Fibroblast of skin of left quadriceps (primary cell): Measurements from ENCODE around the gene DHRS4L2.
"Not testable (repeated sequence)": the region's sequence is repeated elsewhere in the genome, so short reads cannot be mapped to it uniquely, and the experiment has no call there.

Experiments used
- DNase-seq, 2 experiments: peaks; one replicate each; pipeline ENCODE4 v3.0.0-alpha.2; 2013; ENCODE audit warnings: low read depth in 2 of 2

Gene DHRS4L2

GRCh38 chr14:24018978-24019377, 30.2 kb downstream of the DHRS4L2 start:
- DNase-seq: not testable (repeated sequence)

- DNase-seq: not testable (repeated sequence)
Measured at GRCh38 chr14:24019944-24020343, 31.2 kb downstream of the DHRS4L2 start.

GRCh38 chr14:24020520-24020919, 31.8 kb downstream of the DHRS4L2 start:
- DNase-seq: not testable (repeated sequence)

GRCh38 chr14:24024939-24025418, 36.2 kb downstream of the DHRS4L2 start:
- DNase-seq: not testable (repeated sequence)

GRCh38 chr14:24029687-24030086, 41.0 kb downstream of the DHRS4L2 start:
- not testable (repeated sequence) for DNase-seq

- not testable (repeated sequence) for DNase-seq
Measured at GRCh38 chr14:24031331-24031730, 42.6 kb downstream of the DHRS4L2 start.

GRCh38 chr14:24032727-24033418, 44.1 kb downstream of the DHRS4L2 start:
- DNase-seq: peak; percentile 59 to 64

GRCh38 chr14:24035769-24036168, 47.0 kb downstream of the DHRS4L2 start:
- not testable (repeated sequence) for DNase-seq

GRCh38 chr14:24036169-24036962, 47.6 kb downstream of the DHRS4L2 start:
- peak; percentile 29 to 32 for DNase-seq

GRCh38 chr14:24036963-24037657, 48.4 kb downstream of the DHRS4L2 start:
- DNase-seq: not testable (repeated sequence)

GRCh38 chr14:24037658-24038037, 48.9 kb downstream of the DHRS4L2 start:
- no peak for DNase-seq

GRCh38 chr14:24038686-24039085, 50.0 kb downstream of the DHRS4L2 start:
- DNase-seq: no peak

GRCh38 chr14:24040692-24041091, 52.0 kb downstream of the DHRS4L2 start:
- DNase-seq: no peak

GRCh38 chr14:24042746-24043145, 54.0 kb downstream of the DHRS4L2 start:
- no peak for DNase-seq

- DNase-seq: not testable (repeated sequence)
Measured at GRCh38 chr14:24049002-24049401, 60.3 kb downstream of the DHRS4L2 start.

- not testable (repeated sequence) for DNase-seq
Measured at GRCh38 chr14:24050753-24051152, 62.0 kb downstream of the DHRS4L2 start.

GRCh38 chr14:24051176-24051788, 62.6 kb downstream of the DHRS4L2 start:
- no peak for DNase-seq

- no peak for DNase-seq
Measured at GRCh38 chr14:24051789-24052655, 63.3 kb downstream of the DHRS4L2 start, which contains the start of gene CARMIL3. CARMIL3 (plus strand) TSS chr14:24052009; CDS start chr14:24052154, 145 bp downstream.

- DNase-seq: no peak
Measured at GRCh38 chr14:24052656-24053547, 64.2 kb downstream of the DHRS4L2 start.
